ENCODE measurements around the gene C17orf67.

- no peak for TF ChIP-seq CTCF (IDR thresholded peaks at IDR 0.05)
- no peak for TF ChIP-seq POLR2AphosphoS5 (IDR thresholded peaks at IDR 0.05)
- no peak for TF ChIP-seq EP300 (IDR thresholded peaks at IDR 0.05; ENCODE audit: low read depth)
- TF ChIP-seq POLR2A (IDR thresholded peaks at IDR 0.05), result no peak
Measured at GRCh38 chr17:56755310-56755709, 78.4 kb downstream of the C17orf67 start.
